ENCODE measurements around the gene ARRB2.

ARRB2 gene

GRCh38 chr17:4766723-4767122 lies 56.3 kb downstream of the ARRB2 start:
- no peak for DNase-seq

- no peak for DNase-seq
These were observed 57.9 kb downstream of the ARRB2 start for GRCh38 chr17:4768298-4768697.

GRCh38 chr17:4769628-4770027 lies 59.2 kb downstream of the ARRB2 start:
- no peak for DNase-seq

All from CD4-positive, alpha-beta T cell treated with Interleukin-17A for 4 hours (primary cell).